Sigmoid colon (tissue), 3 donors: ENCODE results near the gene PI4KA.

Experiments
- CTCF ChIP-seq, 4 experiments: fragments of 450-650 bp in 3 of 4; fragments of 200-600 bp in 1 of 4; IDR thresholded peaks; one replicate each; pipeline ENCODE4 v1.5.1; 2016 to 2019; ENCODE audit warnings: antibody characterized with exemption in 4 of 4, mild to moderate bottlenecking in 3 of 4, moderate library complexity in 2 of 4
- POLR2A ChIP-seq, 2 donors: fragments of 450-650 bp; IDR thresholded peaks; one replicate each; pipeline ENCODE4 v1.6.1; 2016; ENCODE audit warnings: antibody characterized with exemption in 2 of 2, mild to moderate bottlenecking in 2 of 2, moderate library complexity in 2 of 2

DNA sequence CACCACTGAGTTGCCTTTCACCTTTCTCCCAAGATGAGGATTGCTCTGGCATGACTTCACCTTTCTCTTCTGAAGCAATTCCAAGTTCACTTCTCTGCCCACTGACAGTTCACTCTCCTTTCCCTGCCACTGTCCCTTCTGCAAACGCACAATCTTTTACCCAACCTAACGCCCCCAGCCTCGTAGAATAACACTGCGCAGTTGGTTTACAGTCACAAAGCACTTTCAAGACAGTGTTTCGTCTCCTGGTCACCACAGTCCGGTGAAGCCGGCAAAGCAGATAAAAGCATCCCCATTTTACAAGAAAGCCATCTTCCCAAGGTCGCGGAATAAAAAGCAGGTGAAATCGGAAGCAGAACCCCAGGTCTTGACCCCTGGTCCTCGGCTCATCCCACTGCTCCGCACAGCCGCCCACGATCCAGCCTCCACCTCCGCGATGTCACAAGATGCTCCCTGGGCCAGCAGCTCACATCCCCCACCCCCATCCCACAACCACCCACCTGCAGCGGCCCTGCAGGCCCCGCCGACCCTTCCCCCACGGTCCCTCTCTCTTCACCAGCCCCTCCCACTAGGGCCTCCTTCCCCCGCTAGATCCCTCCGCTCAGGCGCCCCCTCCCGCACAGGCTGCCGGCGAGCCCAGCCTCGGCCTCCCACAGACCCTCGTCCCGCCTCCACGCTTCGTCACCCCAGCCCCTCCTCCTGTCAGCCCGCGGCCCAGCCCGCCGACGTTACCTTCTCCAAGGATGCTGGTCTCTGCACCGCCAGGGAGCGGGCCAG lies 585 bp downstream of the PI4KA start:
- TF ChIP-seq CTCF (IDR thresholded peaks at IDR 0.05) (no peak), POLR2A (IDR thresholded peaks at IDR 0.05) (no peak)
